ENCODE data around the gene HELZ. TPM values are rescaled to one million over a fixed set of nuclear protein-coding genes. Genes with fewer than 3 reads are reported as not detected.

The HELZ gene
- total and polyA plus RNA-seq, 2 donors (not counting 3 experiments of a cell fraction or from before 2014, with no cell fraction given): 8.0 to 47.3 TPM

DNA sequence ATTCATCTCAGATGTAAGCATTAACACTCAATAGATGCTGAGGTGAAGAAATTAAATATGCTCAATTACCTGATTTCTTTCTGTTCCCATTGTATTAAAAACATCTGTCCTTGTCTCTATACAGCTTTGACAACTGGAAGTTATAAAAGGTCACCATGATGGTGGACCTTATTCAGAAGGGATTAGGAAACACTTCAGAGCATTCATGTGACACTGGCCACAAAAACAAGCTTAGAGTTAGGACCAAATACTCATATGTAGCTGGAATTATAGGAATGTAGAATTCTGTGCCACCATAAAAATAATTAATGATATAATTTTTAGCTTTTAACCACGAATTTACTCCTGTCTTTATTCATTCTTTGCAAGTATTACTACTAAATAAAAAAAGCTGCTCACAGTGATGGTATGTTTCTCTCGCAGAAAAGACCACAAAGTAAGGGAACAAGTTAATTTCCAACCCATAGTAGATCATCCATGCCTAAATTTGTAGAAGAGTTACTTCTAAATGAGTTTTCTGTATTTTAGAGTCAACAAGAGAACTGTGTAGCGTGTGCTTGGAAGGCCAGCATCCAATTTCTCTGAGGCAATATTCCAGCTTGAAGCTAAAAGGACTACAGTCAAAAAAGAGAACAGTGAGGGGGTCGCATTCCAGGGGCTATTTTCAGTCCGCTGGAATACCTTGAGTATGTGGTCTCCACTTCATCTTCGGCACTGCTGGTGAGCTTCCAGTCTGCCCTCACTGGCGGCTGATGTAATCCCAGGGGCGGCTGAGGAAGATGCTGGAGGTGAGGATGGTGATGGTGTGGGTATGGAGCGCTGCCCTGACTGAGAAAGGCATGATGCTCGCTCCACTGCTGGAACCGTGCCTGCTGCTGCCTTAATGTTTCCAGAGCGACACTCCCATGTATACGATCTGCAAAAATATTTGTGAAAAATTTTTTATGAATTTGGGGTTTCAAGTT is 136.9 kb downstream of the HELZ start:
- H3K27ac ChIP-seq (ENCODE audit: insufficient read depth, low read depth, low read length): no peak overlapping the region
- POLR2A ChIA-PET: no interaction called here
- H3K9me3 ChIP-seq (replicated peaks; ENCODE audit: control insufficient read depth, insufficient read depth, low read length): no peaks in the 10 kb centered on the region
- no peak overlapping the region for H2AFZ ChIP-seq (ENCODE audit: low read depth, low read length)
- no peak overlapping the region for H3K9ac ChIP-seq (replicated peaks; ENCODE audit: extremely low read depth, insufficient read depth, low read length)
- intact Hi-C loops (cut with micrococcal nuclease) (no loop called here), dilution Hi-C loops (cut with MboI; ENCODE audit: extremely low pct_ligation_motif_present, low sequenced_read_pairs) (no loop called here)
- peaks cover 15% of the 10 kb centered on the region in 2 experiments for H3K36me3 ChIP-seq (ENCODE audit: control insufficient read depth in 2 of 2, extremely low read depth in 1 of 2, insufficient read depth in 2 of 2, low read length in 2 of 2)
- CTCF ChIA-PET: interaction anchor here (1.3 to 1.4 kb wide), 2 partner anchors 10 to 51 kb away, joined by 3 read pairs; no protein-coding TSS in a partner anchor
- no peak overlapping the region for H3K4me2 ChIP-seq (ENCODE audit: insufficient read depth, low read length)
- no peaks in the 10 kb centered on the region for H3K27me3 ChIP-seq (ENCODE audit: control insufficient read depth in 2 of 2, insufficient read depth in 2 of 2, low read length in 2 of 2)
- FAIRE-seq (no peak), DNase-seq (ENCODE audit: low read depth, low spot score) (no peak)
- peaks cover 5% of the 10 kb centered on the region for H3K79me2 ChIP-seq (ENCODE audit: control insufficient read depth, insufficient read depth, low read length)
- H3K4me1 ChIP-seq (ENCODE audit: control insufficient read depth, extremely low read depth, insufficient read depth, low read length): no peaks in the 10 kb centered on the region
- no peak for TF ChIP-seq POLR2AphosphoS5 (IDR thresholded peaks at IDR 0.05; ENCODE audit: insufficient read depth, low read depth, low read length)
- TF ChIP-seq, protein P1, sequence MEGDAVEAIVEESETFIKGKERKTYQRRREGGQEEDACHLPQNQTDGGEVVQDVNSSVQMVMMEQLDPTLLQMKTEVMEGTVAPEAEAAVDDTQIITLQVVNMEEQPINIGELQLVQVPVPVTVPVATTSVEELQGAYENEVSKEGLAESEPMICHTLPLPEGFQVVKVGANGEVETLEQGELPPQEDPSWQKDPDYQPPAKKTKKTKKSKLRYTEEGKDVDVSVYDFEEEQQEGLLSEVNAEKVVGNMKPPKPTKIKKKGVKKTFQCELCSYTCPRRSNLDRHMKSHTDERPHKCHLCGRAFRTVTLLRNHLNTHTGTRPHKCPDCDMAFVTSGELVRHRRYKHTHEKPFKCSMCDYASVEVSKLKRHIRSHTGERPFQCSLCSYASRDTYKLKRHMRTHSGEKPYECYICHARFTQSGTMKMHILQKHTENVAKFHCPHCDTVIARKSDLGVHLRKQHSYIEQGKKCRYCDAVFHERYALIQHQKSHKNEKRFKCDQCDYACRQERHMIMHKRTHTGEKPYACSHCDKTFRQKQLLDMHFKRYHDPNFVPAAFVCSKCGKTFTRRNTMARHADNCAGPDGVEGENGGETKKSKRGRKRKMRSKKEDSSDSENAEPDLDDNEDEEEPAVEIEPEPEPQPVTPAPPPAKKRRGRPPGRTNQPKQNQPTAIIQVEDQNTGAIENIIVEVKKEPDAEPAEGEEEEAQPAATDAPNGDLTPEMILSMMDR (IDR thresholded peaks at IDR 0.05; ENCODE audit: extremely low read depth in 1 of 2, insufficient read depth in 1 of 2, low read depth in 1 of 2, low read length in 2 of 2): no peak
- no peak for TF ChIP-seq POLR2A (IDR thresholded peaks at IDR 0.05; ENCODE audit: low read depth, low read length)
- TF ChIP-seq, protein P2, sequence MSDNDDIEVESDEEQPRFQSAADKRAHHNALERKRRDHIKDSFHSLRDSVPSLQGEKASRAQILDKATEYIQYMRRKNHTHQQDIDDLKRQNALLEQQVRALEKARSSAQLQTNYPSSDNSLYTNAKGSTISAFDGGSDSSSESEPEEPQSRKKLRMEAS (IDR thresholded peaks at IDR 0.05; ENCODE audit: insufficient read depth, insufficient read length): no peak
- no peak for TF ChIP-seq GATA2 (IDR thresholded peaks at IDR 0.05; ENCODE audit: insufficient read depth, insufficient read length, low read depth, low read length)
- no peak for TF ChIP-seq MYC (IDR thresholded peaks at IDR 0.05; ENCODE audit: low read depth, low read length)
- TF ChIP-seq FOS (IDR thresholded peaks at IDR 0.05; ENCODE audit: borderline replicate concordance, insufficient read depth, low read length): no peak
- TF ChIP-seq JUN (IDR thresholded peaks at IDR 0.05; ENCODE audit: borderline replicate concordance, insufficient read depth, insufficient read length, low read depth): no peak
- no peak for TF ChIP-seq EZH2 (IDR thresholded peaks at IDR 0.05; ENCODE audit: borderline replicate concordance, low read depth, low read length, severe bottlenecking)
- no peaks in the 10 kb centered on the region for H3K9me1 ChIP-seq (replicated peaks; ENCODE audit: control insufficient read depth, extremely low read depth, insufficient read depth, low read length)
- H3K4me3 ChIP-seq (replicated peaks in 1 of 3; ENCODE audit: insufficient read depth in 1 of 3, low read depth in 1 of 3, low read length in 3 of 3): no peak overlapping the region
- BruUV-seq (replicated peaks): no TSS peak
- no peaks in the 10 kb centered on the region for H4K20me1 ChIP-seq (replicated peaks; ENCODE audit: control insufficient read depth, extremely low read depth, insufficient read depth, low read length)
